SU-DHL-6 (cell line): Measurements from ENCODE around the gene PIEZO1.

Experiments used
- EZH2phosphoT487 ChIP-seq: fragments of 200-600 bp; sonication (generic), shearing (Covaris generic); conservative IDR thresholded peaks from 2 replicates; pipeline ENCODE4 v1.6.1; 2018; ENCODE audit warnings: mild to moderate bottlenecking, antibody characterized with exemption, low read length, moderate library complexity, mixed read lengths
- TF ChIP-seq, protein P1 (sequence below): fragments of 200-600 bp; sonication (generic); IDR thresholded peaks from one replicate; pipeline ENCODE4 v1.5.1; 2017; ENCODE audit warnings: antibody characterized with exemption, mild to moderate bottlenecking, low read length, moderate library complexity; ENCODE audit not compliant: insufficient read depth, poor library complexity, severe bottlenecking

DNA sequence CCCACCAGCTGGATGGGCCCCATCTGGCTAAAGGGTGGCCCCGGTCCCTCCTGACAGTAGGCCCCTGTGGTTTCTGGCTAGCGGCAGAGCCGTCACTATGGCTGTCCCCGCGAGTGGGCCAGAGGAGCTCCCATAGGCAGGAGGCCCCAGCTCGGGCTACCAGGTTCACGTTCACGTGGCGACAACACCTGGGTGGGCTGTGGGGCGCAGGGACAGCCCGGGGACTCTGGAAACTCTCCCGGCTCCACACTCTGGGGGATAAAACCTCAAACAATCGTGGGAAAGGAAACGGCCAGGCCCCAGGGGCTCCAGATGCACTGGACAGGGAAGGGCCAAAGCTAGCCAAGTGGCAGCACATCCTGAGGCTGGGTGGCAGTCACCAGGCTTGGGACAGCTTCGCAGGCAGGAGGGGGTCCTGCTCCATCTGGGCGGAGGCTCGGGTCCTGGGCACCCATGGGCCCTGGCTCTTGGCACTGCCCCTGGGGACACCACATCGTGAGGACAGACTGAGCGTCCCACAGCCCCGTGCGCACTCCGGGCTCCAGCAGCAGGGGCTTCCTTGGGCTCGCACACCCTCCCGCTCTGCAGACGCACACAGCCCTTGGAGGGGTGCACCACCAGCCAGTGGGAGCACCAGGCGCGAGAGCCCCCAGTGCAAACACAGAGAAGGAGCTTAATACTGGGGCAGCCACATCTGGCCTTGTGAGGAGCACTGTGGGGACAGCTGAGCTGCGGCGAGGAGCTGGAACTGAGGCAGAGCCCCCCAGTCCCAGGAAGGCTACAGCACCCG is 83.2 kb downstream of the PIEZO1 start:
- TF ChIP-seq, protein P1, sequence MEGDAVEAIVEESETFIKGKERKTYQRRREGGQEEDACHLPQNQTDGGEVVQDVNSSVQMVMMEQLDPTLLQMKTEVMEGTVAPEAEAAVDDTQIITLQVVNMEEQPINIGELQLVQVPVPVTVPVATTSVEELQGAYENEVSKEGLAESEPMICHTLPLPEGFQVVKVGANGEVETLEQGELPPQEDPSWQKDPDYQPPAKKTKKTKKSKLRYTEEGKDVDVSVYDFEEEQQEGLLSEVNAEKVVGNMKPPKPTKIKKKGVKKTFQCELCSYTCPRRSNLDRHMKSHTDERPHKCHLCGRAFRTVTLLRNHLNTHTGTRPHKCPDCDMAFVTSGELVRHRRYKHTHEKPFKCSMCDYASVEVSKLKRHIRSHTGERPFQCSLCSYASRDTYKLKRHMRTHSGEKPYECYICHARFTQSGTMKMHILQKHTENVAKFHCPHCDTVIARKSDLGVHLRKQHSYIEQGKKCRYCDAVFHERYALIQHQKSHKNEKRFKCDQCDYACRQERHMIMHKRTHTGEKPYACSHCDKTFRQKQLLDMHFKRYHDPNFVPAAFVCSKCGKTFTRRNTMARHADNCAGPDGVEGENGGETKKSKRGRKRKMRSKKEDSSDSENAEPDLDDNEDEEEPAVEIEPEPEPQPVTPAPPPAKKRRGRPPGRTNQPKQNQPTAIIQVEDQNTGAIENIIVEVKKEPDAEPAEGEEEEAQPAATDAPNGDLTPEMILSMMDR = no peak
- no peak for TF ChIP-seq EZH2phosphoT487
